Ishikawa (cell line): ENCODE data around the gene NAA35.

ENCODE experiments used
- CEBPB ChIP-seq: IDR thresholded peaks from 2 replicates; pipeline ENCODE4 v1.6.1; 2012
- CREB1 ChIP-seq: IDR thresholded peaks from 2 replicates; pipeline ENCODE4 v1.6.1; 2012; ENCODE audit warnings: low read depth
- EGR1 ChIP-seq: IDR thresholded peaks from 2 replicates; pipeline ENCODE4 v1.6.1; 2012
- EP300 ChIP-seq: IDR thresholded peaks from 2 replicates; pipeline ENCODE4 v1.6.1; 2012; ENCODE audit warnings: borderline replicate concordance
- FOXM1 ChIP-seq: IDR thresholded peaks from 2 replicates; pipeline ENCODE4 v1.6.1; 2012; ENCODE audit warnings: low read depth, borderline replicate concordance
- MAX ChIP-seq: IDR thresholded peaks from 2 replicates; pipeline ENCODE4 v1.6.1; 2012
- NFIC ChIP-seq: IDR thresholded peaks from 2 replicates; pipeline ENCODE4 v1.6.1; 2012
- RAD21 ChIP-seq: IDR thresholded peaks from 2 replicates; pipeline ENCODE4 v1.6.1; 2012; ENCODE audit warnings: low read depth
- TAF1 ChIP-seq: IDR thresholded peaks from 2 replicates; pipeline ENCODE4 v1.6.1; 2012; ENCODE audit warnings: low read depth, mild to moderate bottlenecking
- TCF12 ChIP-seq: IDR thresholded peaks from 2 replicates; pipeline ENCODE4 v1.6.1; 2012; ENCODE audit warnings: low read depth
- TEAD4 ChIP-seq: IDR thresholded peaks from 2 replicates; pipeline ENCODE4 v1.6.1; 2012
- USF1 ChIP-seq: IDR thresholded peaks from 2 replicates; pipeline ENCODE4 v1.6.1; 2012
- YY1 ChIP-seq: IDR thresholded peaks from 2 replicates; pipeline ENCODE4 v1.6.1; 2012; ENCODE audit warnings: low read depth
- TF ChIP-seq, protein P1 (sequence below): IDR thresholded peaks from 2 replicates; pipeline ENCODE4 v1.6.1; 2012; ENCODE audit warnings: low read depth, mild to moderate bottlenecking

DNA sequence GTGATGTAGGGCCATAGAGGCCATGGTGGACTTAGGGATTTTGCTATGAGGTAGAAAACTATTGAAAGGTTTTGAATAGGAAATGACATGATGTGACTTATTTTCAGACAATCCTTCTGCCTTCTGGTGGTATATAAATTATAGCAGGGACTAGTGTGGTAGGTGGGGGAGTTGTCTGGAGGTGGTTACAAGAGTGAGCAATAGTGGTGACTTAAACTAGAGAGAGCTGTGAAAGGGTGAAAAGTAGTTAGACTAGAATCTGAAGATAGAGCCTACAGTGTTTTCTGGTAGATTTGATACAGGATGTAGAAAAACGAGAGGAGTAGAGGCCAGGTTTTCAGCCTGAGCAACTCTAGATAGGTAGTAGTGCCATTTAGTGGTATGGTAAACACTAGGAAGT is 32.3 kb downstream of the NAA35 start:
- TF ChIP-seq, protein P1, sequence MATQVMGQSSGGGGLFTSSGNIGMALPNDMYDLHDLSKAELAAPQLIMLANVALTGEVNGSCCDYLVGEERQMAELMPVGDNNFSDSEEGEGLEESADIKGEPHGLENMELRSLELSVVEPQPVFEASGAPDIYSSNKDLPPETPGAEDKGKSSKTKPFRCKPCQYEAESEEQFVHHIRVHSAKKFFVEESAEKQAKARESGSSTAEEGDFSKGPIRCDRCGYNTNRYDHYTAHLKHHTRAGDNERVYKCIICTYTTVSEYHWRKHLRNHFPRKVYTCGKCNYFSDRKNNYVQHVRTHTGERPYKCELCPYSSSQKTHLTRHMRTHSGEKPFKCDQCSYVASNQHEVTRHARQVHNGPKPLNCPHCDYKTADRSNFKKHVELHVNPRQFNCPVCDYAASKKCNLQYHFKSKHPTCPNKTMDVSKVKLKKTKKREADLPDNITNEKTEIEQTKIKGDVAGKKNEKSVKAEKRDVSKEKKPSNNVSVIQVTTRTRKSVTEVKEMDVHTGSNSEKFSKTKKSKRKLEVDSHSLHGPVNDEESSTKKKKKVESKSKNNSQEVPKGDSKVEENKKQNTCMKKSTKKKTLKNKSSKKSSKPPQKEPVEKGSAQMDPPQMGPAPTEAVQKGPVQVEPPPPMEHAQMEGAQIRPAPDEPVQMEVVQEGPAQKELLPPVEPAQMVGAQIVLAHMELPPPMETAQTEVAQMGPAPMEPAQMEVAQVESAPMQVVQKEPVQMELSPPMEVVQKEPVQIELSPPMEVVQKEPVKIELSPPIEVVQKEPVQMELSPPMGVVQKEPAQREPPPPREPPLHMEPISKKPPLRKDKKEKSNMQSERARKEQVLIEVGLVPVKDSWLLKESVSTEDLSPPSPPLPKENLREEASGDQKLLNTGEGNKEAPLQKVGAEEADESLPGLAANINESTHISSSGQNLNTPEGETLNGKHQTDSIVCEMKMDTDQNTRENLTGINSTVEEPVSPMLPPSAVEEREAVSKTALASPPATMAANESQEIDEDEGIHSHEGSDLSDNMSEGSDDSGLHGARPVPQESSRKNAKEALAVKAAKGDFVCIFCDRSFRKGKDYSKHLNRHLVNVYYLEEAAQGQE, result no peak
- no peak for TF ChIP-seq TAF1
- TF ChIP-seq NFIC, result no peak
- no peak for TF ChIP-seq USF1
- TF ChIP-seq CREB1, result no peak
- TF ChIP-seq CEBPB, result no peak
- no peak for TF ChIP-seq EP300
- no peak for TF ChIP-seq MAX
- no peak for TF ChIP-seq FOXM1
- TF ChIP-seq YY1, result no peak
- TF ChIP-seq RAD21, result no peak
- no peak for TF ChIP-seq TCF12
- no peak for TF ChIP-seq TEAD4
- no peak for TF ChIP-seq EGR1
